ENCODE measurements around the gene CCR9. TPM values are rescaled to one million over a fixed set of nuclear protein-coding genes. Genes with fewer than 3 reads are reported as not detected.

The CCR9 gene
- total and polyA plus RNA-seq, 10 of the 15 experiments (the other 5 are each of a cell fraction or from before 2014, with no cell fraction given): 0.05 to 3.9 (median 2.4) TPM

DNA sequence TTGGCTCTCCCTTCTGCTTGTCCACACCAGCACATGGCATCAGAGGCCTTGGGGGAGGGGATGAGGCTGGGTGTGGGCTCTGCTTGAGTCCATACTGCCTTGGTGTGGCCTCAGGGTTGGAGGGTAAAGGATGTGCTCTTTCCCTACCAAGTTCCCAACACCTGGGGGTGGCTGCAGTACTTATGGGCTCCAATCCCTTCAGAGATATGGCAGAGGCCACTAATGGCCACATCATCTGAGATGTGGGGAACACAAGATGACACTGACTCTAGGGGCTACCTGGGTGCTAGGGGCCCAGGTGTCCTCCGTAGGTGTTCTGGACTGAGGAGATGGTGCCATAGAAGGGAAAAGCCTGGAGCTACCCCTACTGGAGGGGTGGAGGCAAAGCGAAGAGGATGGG, 63.8 kb downstream of the CCR9 start (continued):
- TF ChIP-seq BMI1 (IDR thresholded peaks at IDR 0.05; ENCODE audit: borderline replicate concordance) (no peak), ZNF24 (IDR thresholded peaks at IDR 0.05) (no peak)

DNA sequence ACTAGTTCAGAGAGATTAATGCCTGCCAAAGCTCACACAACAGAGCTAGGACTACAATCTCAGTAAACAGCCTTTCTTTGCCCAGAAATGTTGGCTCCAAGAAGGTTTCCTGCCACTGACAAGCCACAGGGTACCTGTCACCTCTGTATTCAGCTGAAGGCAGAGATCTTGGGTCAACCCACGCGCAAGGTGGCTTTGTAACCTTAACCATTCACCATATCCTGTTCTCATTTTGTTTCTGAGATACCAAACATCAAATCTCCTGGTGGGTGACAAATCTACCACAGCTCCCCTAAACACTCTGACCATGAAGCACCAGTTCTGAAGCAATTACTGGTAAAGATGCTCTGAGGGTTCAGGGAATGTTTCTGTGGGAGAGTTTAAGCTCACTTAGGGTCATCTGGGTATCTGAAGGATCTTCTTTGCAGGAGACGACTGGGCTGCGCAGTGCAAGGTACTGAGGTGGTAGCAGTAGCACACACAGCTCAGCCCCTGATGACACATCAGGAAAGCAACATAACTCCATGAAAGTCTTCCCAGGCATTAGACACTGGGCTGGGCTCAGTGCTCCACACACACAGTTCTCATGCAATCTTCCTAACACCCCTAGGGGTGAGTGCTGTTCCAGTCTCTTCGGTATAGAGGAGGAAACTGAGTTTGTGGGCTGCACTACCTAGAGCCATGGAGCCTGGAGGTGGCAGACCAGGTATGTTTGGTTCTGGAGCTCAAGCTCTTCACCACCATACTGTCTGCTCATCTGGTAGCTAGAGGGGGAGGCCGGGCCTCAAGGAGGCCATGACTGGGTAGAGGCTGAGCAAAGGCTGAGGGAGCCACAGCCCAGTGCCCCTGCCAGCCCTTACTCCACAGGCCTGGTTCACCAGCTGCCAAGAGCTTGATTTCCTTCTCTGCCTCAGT, 64.6 kb downstream of the CCR9 start:
- Histone ChIP-seq H2AFZ (ENCODE audit: control insufficient read depth, low read depth, low read length) (no peak overlapping the region), H3K9me3 (replicated peaks; ENCODE audit: control insufficient read depth, insufficient read depth, low read length) (no peaks in the 10 kb centered on the region), H3K4me1 (ENCODE audit: control insufficient read depth, insufficient read depth, low read length) (no peaks in the 10 kb centered on the region), H3K9ac (ENCODE audit: control insufficient read depth, insufficient read depth, low read length) (no peak overlapping the region), H3K27me3 (replicated peaks in 1 of 2; ENCODE audit: control insufficient read depth in 2 of 2, insufficient read depth in 2 of 2, low read length in 1 of 2) (no peaks in the 10 kb centered on the region), H4K20me1 (ENCODE audit: control insufficient read depth, insufficient read depth) (no peaks in the 10 kb centered on the region), H3K36me3 (ENCODE audit: control insufficient read depth in 2 of 2, insufficient read depth in 2 of 2, low read length in 1 of 2) (peaks cover 18 to 47% of the 10 kb centered on the region in 2 experiments), H3K4me3 (no peak overlapping the region), H3K4me2 (ENCODE audit: control insufficient read depth, insufficient read depth) (no peak overlapping the region), H3K27ac (ENCODE audit: control insufficient read depth, insufficient read depth) (no peak overlapping the region), H3K79me2 (ENCODE audit: control insufficient read depth, insufficient read depth, low read length) (no peaks in the 10 kb centered on the region)
- TF ChIP-seq ZNF622 (IDR thresholded peaks at IDR 0.05) (no peak), SIN3A (IDR thresholded peaks at IDR 0.05; ENCODE audit: low read depth, low read length) (no peak), CREB1 (IDR thresholded peaks at IDR 0.05; ENCODE audit: low read depth) (no peak)
- 90% methylated on average over 6 of the region's 6 CpGs for WGBS (ENCODE audit: insufficient coverage, insufficient replicate concordance, low lambda C conversion rate, missing lambda C conversion rate)
- FAIRE-seq: no peak
- intact Hi-C loops (cut with micrococcal nuclease; ENCODE audit: unreplicated experiment): no loop called here
- no peak for ATAC-seq
- no peak for DNase-seq (ENCODE audit: low read depth, low spot score)
- no TSS peak for BruUV-seq (replicated peaks)
- CTCF ChIA-PET: interaction anchor here (0.7 to 5.9 kb wide), 4 partner anchors 12 to 242 kb away, joined by 3 to 53 read pairs (median 10); no protein-coding TSS in a partner anchor
- POLR2A ChIA-PET: interaction anchor here (0.6 kb wide), 1 partner anchor 336 kb away, joined by 4 read pairs; no protein-coding TSS in a partner anchor
- in situ Hi-C loops (cut with MboI): no loop called here
- RAD21 ChIA-PET (ENCODE audit: unreplicated experiment): interaction anchor here (0.6 to 2.1 kb wide), 3 partner anchors 8 to 123 kb away, joined by 3 to 6 read pairs (median 5); partner anchors contain the start of gene CXCR6
- SMC1A ChIA-PET (ENCODE audit: uncharacterized antibody, unreplicated experiment): interaction anchor here (1.9 to 5.0 kb wide), 3 partner anchors 11 to 126 kb away, joined by 5 to 39 read pairs (median 8); no protein-coding TSS in a partner anchor
